ENCODE results near the gene FXYD6.

FXYD6 gene

GRCh38 chr11:117826190-117826570 lies 50.3 kb downstream of the FXYD6 start:
- TF ChIP-seq CTCF (conservative IDR thresholded peaks at IDR 0.05; ENCODE audit: low read depth, low read length), result no peak
- no peak for DNase-seq (ENCODE audit: low read depth)
- no peak overlapping the region for H3K4me3 ChIP-seq (ENCODE audit: low read depth, low read length)

- no peak for DNase-seq (ENCODE audit: low read depth)
- H3K4me3 ChIP-seq (ENCODE audit: low read depth, low read length), result no peak overlapping the region
- no peak for TF ChIP-seq CTCF (conservative IDR thresholded peaks at IDR 0.05; ENCODE audit: low read depth, low read length)
Measured at GRCh38 chr11:117825538-117826189, 50.8 kb downstream of the FXYD6 start.

- DNase-seq (ENCODE audit: low read depth), result no peak
- H3K4me3 ChIP-seq (ENCODE audit: low read depth, low read length), result no peak within 1 kb of the TSS
- TF ChIP-seq CTCF (conservative IDR thresholded peaks at IDR 0.05; ENCODE audit: low read depth, low read length), result no peak
Measured at GRCh38 chr11:117824571-117825537, 51.6 kb downstream of the FXYD6 start, which contains the start of gene FXYD2. Gene FXYD2, minus strand, starts transcription at chr11:117824744. Its CDS starts 66 bp downstream, at chr11:117824678.

GRCh38 chr11:117823946-117824420 lies 52.5 kb downstream of the FXYD6 start:
- TF ChIP-seq CTCF (conservative IDR thresholded peaks at IDR 0.05; ENCODE audit: low read depth, low read length), result no peak
- no peak overlapping the region for H3K4me3 ChIP-seq (ENCODE audit: low read depth, low read length)
- peak; percentile 28 for DNase-seq (ENCODE audit: low read depth)

- no peak for DNase-seq (ENCODE audit: low read depth)
- no peak overlapping the region for H3K4me3 ChIP-seq (ENCODE audit: low read depth, low read length)
- TF ChIP-seq CTCF (conservative IDR thresholded peaks at IDR 0.05; ENCODE audit: low read depth, low read length), result peak; percentile 37
Measured at GRCh38 chr11:117823294-117823945, 53.0 kb downstream of the FXYD6 start.

GRCh38 chr11:117822074-117823033 lies 54.1 kb downstream of the FXYD6 start:
- DNase-seq (ENCODE audit: low read depth), result peak; percentile 46
- no peak overlapping the region for H3K4me3 ChIP-seq (ENCODE audit: low read depth, low read length)
- TF ChIP-seq CTCF (conservative IDR thresholded peaks at IDR 0.05; ENCODE audit: low read depth, low read length), result peak; percentile 83
